GM23248 (cell line): ENCODE measurements around the gene ADAMTS10. TPM values are rescaled to one million over a fixed set of nuclear protein-coding genes. Genes with fewer than 3 reads are reported as not detected.

Experiments used
- DNase-seq: peaks from one replicate; pipeline ENCODE4 v3.0.0-alpha.2; 2015
- H2AFZ ChIP-seq: fragments of 200-600 bp; sonication (generic); 2 replicates; pipeline ENCODE4 v1.6.1; 2016; ENCODE audit warnings: antibody characterized with exemption
- H3F3A ChIP-seq: fragments of 200-600 bp; sonication (generic); 2 replicates; pipeline ENCODE4 v1.6.1; 2016; ENCODE audit warnings: mild to moderate bottlenecking, antibody characterized with exemption, mixed run types; ENCODE audit not compliant: insufficient read depth
- H3K27ac ChIP-seq: fragments of 200-600 bp; sonication (generic); 2 replicates; pipeline ENCODE4 v1.5.1; 2016; ENCODE audit warnings: mild to moderate bottlenecking
- H3K27me3 ChIP-seq: fragments of 200-600 bp; sonication (generic); replicated peaks from 2 replicates; pipeline ENCODE4 v1.6.1; 2016; ENCODE audit warnings: mild to moderate bottlenecking; ENCODE audit not compliant: insufficient read depth
- H3K36me3 ChIP-seq: fragments of 200-600 bp; sonication (generic); 2 replicates; pipeline ENCODE4 v1.6.1; 2016; ENCODE audit warnings: low read depth, mild to moderate bottlenecking
- H3K4me1 ChIP-seq: fragments of 200-600 bp; sonication (generic); 2 replicates; pipeline ENCODE4 v1.6.1; 2016; ENCODE audit warnings: mild to moderate bottlenecking; ENCODE audit not compliant: insufficient read depth
- H3K4me2 ChIP-seq: fragments of 200-600 bp; sonication (generic); one replicate; pipeline ENCODE4 v1.6.1; 2016; ENCODE audit warnings: mild to moderate bottlenecking; ENCODE audit not compliant: unreplicated experiment
- H3K4me3 ChIP-seq: fragments of 200-600 bp; sonication (generic); 2 replicates; pipeline ENCODE4 v1.5.1; 2016; ENCODE audit warnings: mild to moderate bottlenecking
- H3K79me2 ChIP-seq: fragments of 200-600 bp; sonication (generic); 2 replicates; pipeline ENCODE4 v1.6.1; 2016; ENCODE audit warnings: mild to moderate bottlenecking; ENCODE audit not compliant: insufficient read depth
- H3K9ac ChIP-seq: fragments of 200-600 bp; sonication (generic); 2 replicates; pipeline ENCODE4 v1.6.1; 2016; ENCODE audit warnings: mild to moderate bottlenecking
- H3K9me2 ChIP-seq: fragments of 200-600 bp; sonication (generic); 2 replicates; pipeline ENCODE4 v1.6.1; 2016; ENCODE audit warnings: mixed run types, mild to moderate bottlenecking, moderate library complexity; ENCODE audit not compliant: insufficient read depth
- H3K9me3 ChIP-seq: fragments of 200-600 bp; sonication (generic); one replicate; pipeline ENCODE4 v1.6.1; 2017; ENCODE audit warnings: low read depth
- H4K20me1 ChIP-seq: fragments of 200-600 bp; sonication (generic); 2 replicates; pipeline ENCODE4 v1.6.0; 2016; ENCODE audit not compliant: insufficient read depth
- EZH2 ChIP-seq: fragments of 200-600 bp; sonication (generic); IDR thresholded peaks from 2 replicates; pipeline ENCODE4 v1.6.1; 2018; ENCODE audit warnings: antibody characterized with exemption, mild to moderate bottlenecking; ENCODE audit not compliant: insufficient read depth, poor library complexity, severe bottlenecking
- EZH2phosphoT487 ChIP-seq: fragments of 200-600 bp; sonication (generic); IDR thresholded peaks from 2 replicates; pipeline ENCODE4 v1.6.1; 2018; ENCODE audit warnings: antibody characterized with exemption, moderate library complexity, mild to moderate bottlenecking, low read depth; ENCODE audit not compliant: insufficient read depth
- WGBS, 2 experiments: methylation state at CpG; one replicate each; pipeline ENCODE4 v1.1.6; 2015 to 2017; ENCODE audit warnings: low lambda C conversion rate in 2 of 2, low coverage in 1 of 2; ENCODE audit errors: missing lambda C conversion rate in 2 of 2; 5-methylcytosine and 5-hydroxymethylcytosine counted together
- in situ Hi-C: fragments of 300-500 bp; cut with MboI; formaldehyde crosslinking; loops from 2 replicates; pipeline ENCODE4 v1.15.0; 2020
- polyA plus RNA-seq: library from polyadenylated mRNA; unstranded; fragments of >200 nt; fragmentation: Nextera tagmentation; extraction: Ambion mirVana; gene quantifications from 2 replicates; pipeline ENCODE4 v1.2.1, GENCODE V29; 2016
- total RNA-seq: library from RNA; depleted of rRNA; stranded (reverse); fragments of >200 nt; shearing (Covaris generic); gene quantifications from 2 replicates; pipeline ENCODE4 v1.2.3, GENCODE V29; 2014

ADAMTS10 gene
- total and polyA plus RNA-seq, 2 experiments from 2014 or later = 4.3 to 12.2 TPM

GRCh38 chr19:8544168-8544567, 66.3 kb downstream of the ADAMTS10 start:
- Histone ChIP-seq H3K27ac (no peak overlapping the region), H3K79me2 (no peaks in the 10 kb centered on the region), H4K20me1 (no peaks in the 10 kb centered on the region), H3K9me2 (no peaks in the 10 kb centered on the region), H3F3A (no peaks in the 10 kb centered on the region; the same call in 1 of the 2 replicates), H3K4me2 (no peak overlapping the region), H3K4me1 (peaks cover 6% of the 10 kb centered on the region), H2AFZ (no peak overlapping the region), H3K9ac (no peak overlapping the region), H3K9me3 (no peaks in the 10 kb centered on the region), H3K4me3 (no peak overlapping the region), H3K36me3 (no peaks in the 10 kb centered on the region), H3K27me3 (no peaks in the 10 kb centered on the region)
- TF ChIP-seq EZH2 (no peak), EZH2phosphoT487 (no peak)
- in situ Hi-C loops = no loop called here
- no peak for DNase-seq
- 94 to 96% methylated on average over 14 to 20 of the region's 20 CpGs for WGBS, 2 experiments

- TF ChIP-seq EZH2 (no peak), EZH2phosphoT487 (no peak)
- in situ Hi-C loops = no loop called here
- Histone ChIP-seq H3K4me1 (peaks cover 6% of the 10 kb centered on the region), H3F3A (no peaks in the 10 kb centered on the region; the same call in 1 of the 2 replicates), H3K4me2 (no peak overlapping the region), H2AFZ (no peak overlapping the region), H3K9ac (no peak overlapping the region), H4K20me1 (no peaks in the 10 kb centered on the region), H3K27me3 (no peaks in the 10 kb centered on the region), H3K4me3 (no peak overlapping the region), H3K27ac (no peak overlapping the region), H3K79me2 (no peaks in the 10 kb centered on the region), H3K9me3 (no peaks in the 10 kb centered on the region), H3K9me2 (no peaks in the 10 kb centered on the region), H3K36me3 (no peaks in the 10 kb centered on the region)
- WGBS, 2 experiments = 90 to 93% methylated on average over 12 of the region's 12 CpGs
- DNase-seq = no peak
Observed at GRCh38 chr19:8539621-8540149, 70.8 kb downstream of the ADAMTS10 start.

DNA sequence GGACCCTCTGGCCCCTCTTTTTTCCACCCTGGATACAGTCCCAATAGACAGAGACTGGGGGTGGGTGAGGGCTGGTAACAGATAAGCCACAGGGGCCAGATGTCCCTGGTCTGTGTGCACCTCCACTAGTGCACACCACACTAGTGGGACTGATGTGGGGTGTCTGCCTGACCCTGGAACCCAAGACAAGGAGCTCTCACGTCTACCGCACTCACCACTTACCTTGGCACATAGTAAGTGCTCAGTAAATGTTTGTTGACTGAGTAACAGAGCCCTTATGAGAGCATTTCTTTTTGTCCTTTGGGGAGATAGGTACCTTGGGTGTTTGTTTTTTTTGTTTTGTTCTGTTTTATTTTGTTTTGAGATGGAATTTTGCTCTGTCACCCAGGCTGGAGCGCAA, 73.4 kb downstream of the ADAMTS10 start:
- Histone ChIP-seq H3K4me1 (peaks cover 6% of the 10 kb centered on the region), H3K4me2 (no peak overlapping the region), H3K9me3 (no peaks in the 10 kb centered on the region), H3K36me3 (no peaks in the 10 kb centered on the region), H3K27me3 (no peaks in the 10 kb centered on the region), H3K79me2 (no peaks in the 10 kb centered on the region), H3K27ac (no peak overlapping the region), H2AFZ (no peak overlapping the region), H3K9me2 (no peaks in the 10 kb centered on the region), H3F3A (no peaks in the 10 kb centered on the region; the same call in 1 of the 2 replicates), H4K20me1 (no peaks in the 10 kb centered on the region), H3K4me3 (no peak overlapping the region), H3K9ac (no peak overlapping the region)
- in situ Hi-C loops = no loop called here
- DNase-seq = no peak
- TF ChIP-seq EZH2phosphoT487 (no peak), EZH2 (no peak)
- 86 to 90% methylated on average over 3 of the region's 3 CpGs for WGBS, 2 experiments

GRCh38 chr19:8536282-8536681, 74.2 kb downstream of the ADAMTS10 start:
- H3F3A ChIP-seq = no peaks in the 10 kb centered on the region; the same call in 1 of the 2 replicates
- no peaks in the 10 kb centered on the region for H3K79me2 ChIP-seq
- peaks cover 6% of the 10 kb centered on the region for H3K4me1 ChIP-seq
- no peak for TF ChIP-seq EZH2phosphoT487
- no peak for TF ChIP-seq EZH2
- H3K9me2 ChIP-seq = no peaks in the 10 kb centered on the region
- no peak for DNase-seq
- WGBS, 2 experiments = 75 to 78% methylated on average over 18 to 22 of the region's 22 CpGs
- no peak overlapping the region for H3K4me2 ChIP-seq
- no peak overlapping the region for H2AFZ ChIP-seq
- H3K9ac ChIP-seq = no peak overlapping the region
- H3K27ac ChIP-seq = no peak overlapping the region
- in situ Hi-C loops = no loop called here
- no peaks in the 10 kb centered on the region for H4K20me1 ChIP-seq
- no peaks in the 10 kb centered on the region for H3K36me3 ChIP-seq
- no peak overlapping the region for H3K4me3 ChIP-seq
- no peaks in the 10 kb centered on the region for H3K9me3 ChIP-seq
- H3K27me3 ChIP-seq = no peaks in the 10 kb centered on the region

DNA sequence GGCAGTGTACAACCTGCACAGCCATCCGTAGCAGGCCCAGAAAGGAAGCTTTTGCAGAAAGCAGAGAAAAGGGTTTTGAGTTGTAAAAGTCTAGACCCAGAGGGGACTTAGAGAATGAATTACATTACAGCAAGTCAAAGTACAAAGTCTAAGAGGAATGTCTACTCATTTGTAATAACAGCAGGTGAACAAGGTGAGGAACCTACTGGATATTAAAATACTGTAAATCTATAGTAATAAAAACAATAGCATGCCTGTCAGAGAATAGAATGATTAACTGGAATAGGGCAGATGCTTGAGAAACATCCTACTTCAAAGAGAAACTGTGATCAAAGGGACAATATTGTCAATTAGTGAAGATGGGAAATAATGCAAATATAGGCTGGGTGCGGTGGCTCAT, 78.3 kb downstream of the ADAMTS10 start:
- Histone ChIP-seq H3K27ac (no peak overlapping the region), H3F3A (no peaks in the 10 kb centered on the region), H3K27me3 (no peaks in the 10 kb centered on the region), H2AFZ (no peak overlapping the region), H3K9ac (no peak overlapping the region), H3K9me2 (no peaks in the 10 kb centered on the region), H4K20me1 (0 out of 2 replicates have a peak, but pooled peaks cover 7% of the 10 kb centered on the region), H3K9me3 (no peaks in the 10 kb centered on the region), H3K4me3 (no peak overlapping the region), H3K36me3 (no peaks in the 10 kb centered on the region), H3K4me2 (no peak overlapping the region), H3K79me2 (peaks cover 5% of the 10 kb centered on the region; the same call in 1 of the 2 replicates), H3K4me1 (no peaks in the 10 kb centered on the region)
- in situ Hi-C loops = no loop called here
- DNase-seq = no peak
- TF ChIP-seq EZH2phosphoT487 = no peak
- TF ChIP-seq EZH2 = no peak
- 84 to 89% methylated on average over 2 of the region's 2 CpGs for WGBS, 2 experiments
